HepG2 (cell line): ENCODE measurements around the gene BCL6. TPM values are rescaled to one million over a fixed set of nuclear protein-coding genes. Genes with fewer than 3 reads are reported as not detected.

Source experiments
- ATAD3A ChIP-seq: sonication (generic); formaldehyde crosslinking; IDR thresholded peaks from 2 replicates; pipeline ENCODE4 v1.4.0; 2020; ENCODE audit warnings: missing genetic modification reagents
- HNRNPLL ChIP-seq: fragments of 200-400 bp; formaldehyde crosslinking; IDR thresholded peaks from 2 replicates; pipeline ENCODE4 v1.6.1; 2017; ENCODE audit warnings: mild to moderate bottlenecking, low read depth, low read length; ENCODE audit not compliant: poor library complexity, severe bottlenecking
- KLF11 ChIP-seq: IDR thresholded peaks from 2 replicates; pipeline ENCODE4 v1.6.1; 2016; ENCODE audit warnings: missing compliant biosample characterization
- KLF12 ChIP-seq: sonication (generic); formaldehyde crosslinking; IDR thresholded peaks from 2 replicates; pipeline ENCODE4 v1.4.0; 2020; ENCODE audit warnings: missing genetic modification reagents, borderline replicate concordance
- MED1 ChIP-seq: sonication (generic); formaldehyde crosslinking; IDR thresholded peaks from 2 replicates; pipeline ENCODE4 v1.4.0; 2020; ENCODE audit warnings: missing genetic modification reagents
- NCOR1 ChIP-seq: fragments of 200-600 bp; sonication (generic); IDR thresholded peaks from 2 replicates; pipeline ENCODE4 v1.7.0; 2017; ENCODE audit warnings: antibody characterized with exemption, low read length, borderline replicate concordance
- POLR2AphosphoS5 ChIP-seq: IDR thresholded peaks from 2 replicates; pipeline ENCODE4 v1.6.1; 2012; ENCODE audit warnings: low read depth, low read length
- SMAD1 ChIP-seq: sonication (generic); formaldehyde crosslinking; IDR thresholded peaks from 2 replicates; pipeline ENCODE4 v1.4.0; 2020; ENCODE audit warnings: missing genetic modification reagents, low read depth, mild to moderate bottlenecking, borderline replicate concordance
- TAF1 ChIP-seq: sonication (generic); formaldehyde crosslinking; IDR thresholded peaks from 2 replicates; pipeline ENCODE4 v1.4.0; 2020; ENCODE audit warnings: missing genetic modification reagents
- ZNF501 ChIP-seq: sonication (generic); formaldehyde crosslinking; IDR thresholded peaks from 2 replicates; pipeline ENCODE4 v1.5.1; 2020; ENCODE audit warnings: mild to moderate bottlenecking, moderate library complexity, missing genetic modification reagents
- ZNF816 ChIP-seq: sonication (generic); formaldehyde crosslinking; IDR thresholded peaks from 2 replicates; pipeline ENCODE4 v1.8.0; 2022; ENCODE audit warnings: missing genetic modification reagents, mild to moderate bottlenecking, borderline replicate concordance
- polyA plus RNA-seq, 8 experiments: library from polyadenylated mRNA; depleted of rRNA in 3 of 8; stranded (reverse) in 7 of 8; unstranded in 1 of 8; fragments of >200 nt; fragmentation: Illumina TruSeq in 4 of 8; extraction: Trizol in 4 of 8; gene quantifications; 2 replicates each; pipeline versions ENCODE4 v1.2.1 to v1.2.3, GENCODE V29; 2011 to 2016; ENCODE audit warnings: low read depth in 4 of 8, missing spikeins in 1 of 8, mixed read lengths in 1 of 8; ENCODE audit not compliant: insufficient read depth in 1 of 8
- total RNA-seq, 5 experiments: library from RNA; depleted of rRNA; stranded (reverse); fragments of >200 nt; fragmentation: Illumina TruSeq; extraction: Trizol; gene quantifications; 2 replicates each; pipeline ENCODE4 v1.2.3, GENCODE V29; 2016; ENCODE audit warnings: low read depth in 1 of 5
- TF ChIP-seq, protein P1 (sequence below): sonication (generic); formaldehyde crosslinking; IDR thresholded peaks from 2 replicates; pipeline ENCODE4 v1.5.1; 2020; ENCODE audit warnings: mild to moderate bottlenecking, missing genetic modification reagents, moderate library complexity

Gene BCL6
- total and polyA plus RNA-seq, 2 of the 13 experiments (the other 11 are each of a cell fraction or from before 2014, with no cell fraction given): 21.2 to 53.7 TPM

GRCh38 chr3:187742351-187743171, 2.7 kb downstream of the BCL6 start (continued):
- TF ChIP-seq NCOR1: peak; percentile 33; the same call in 1 of the 2 replicates
- TF ChIP-seq ZNF816 (CRISPR knock-in tag): no peak
- TF ChIP-seq TAF1 (CRISPR knock-in tag): 0 out of 2 replicates have a peak, but pooled peaks have one; percentile 5
- peak; percentile 5; the same call in 1 of the 2 replicates for TF ChIP-seq MED1
- TF ChIP-seq, protein P1, sequence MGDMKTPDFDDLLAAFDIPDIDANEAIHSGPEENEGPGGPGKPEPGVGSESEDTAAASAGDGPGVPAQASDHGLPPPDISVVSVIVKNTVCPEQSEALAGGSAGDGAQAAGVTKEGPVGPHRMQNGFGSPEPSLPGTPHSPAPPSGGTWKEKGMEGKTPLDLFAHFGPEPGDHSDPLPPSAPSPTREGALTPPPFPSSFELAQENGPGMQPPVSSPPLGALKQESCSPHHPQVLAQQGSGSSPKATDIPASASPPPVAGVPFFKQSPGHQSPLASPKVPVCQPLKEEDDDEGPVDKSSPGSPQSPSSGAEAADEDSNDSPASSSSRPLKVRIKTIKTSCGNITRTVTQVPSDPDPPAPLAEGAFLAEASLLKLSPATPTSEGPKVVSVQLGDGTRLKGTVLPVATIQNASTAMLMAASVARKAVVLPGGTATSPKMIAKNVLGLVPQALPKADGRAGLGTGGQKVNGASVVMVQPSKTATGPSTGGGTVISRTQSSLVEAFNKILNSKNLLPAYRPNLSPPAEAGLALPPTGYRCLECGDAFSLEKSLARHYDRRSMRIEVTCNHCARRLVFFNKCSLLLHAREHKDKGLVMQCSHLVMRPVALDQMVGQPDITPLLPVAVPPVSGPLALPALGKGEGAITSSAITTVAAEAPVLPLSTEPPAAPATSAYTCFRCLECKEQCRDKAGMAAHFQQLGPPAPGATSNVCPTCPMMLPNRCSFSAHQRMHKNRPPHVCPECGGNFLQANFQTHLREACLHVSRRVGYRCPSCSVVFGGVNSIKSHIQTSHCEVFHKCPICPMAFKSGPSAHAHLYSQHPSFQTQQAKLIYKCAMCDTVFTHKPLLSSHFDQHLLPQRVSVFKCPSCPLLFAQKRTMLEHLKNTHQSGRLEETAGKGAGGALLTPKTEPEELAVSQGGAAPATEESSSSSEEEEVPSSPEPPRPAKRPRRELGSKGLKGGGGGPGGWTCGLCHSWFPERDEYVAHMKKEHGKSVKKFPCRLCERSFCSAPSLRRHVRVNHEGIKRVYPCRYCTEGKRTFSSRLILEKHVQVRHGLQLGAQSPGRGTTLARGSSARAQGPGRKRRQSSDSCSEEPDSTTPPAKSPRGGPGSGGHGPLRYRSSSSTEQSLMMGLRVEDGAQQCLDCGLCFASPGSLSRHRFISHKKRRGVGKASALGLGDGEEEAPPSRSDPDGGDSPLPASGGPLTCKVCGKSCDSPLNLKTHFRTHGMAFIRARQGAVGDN (CRISPR knock-in tag): no peak
- no peak for TF ChIP-seq KLF11 (CRISPR knock-in tag)
- TF ChIP-seq SMAD1 (CRISPR knock-in tag): no peak
- TF ChIP-seq POLR2AphosphoS5: 0 out of 2 replicates have a peak, but pooled peaks have one; percentile 11
- TF ChIP-seq KLF12 (CRISPR knock-in tag): peak; percentile 50; the same call in 1 of the 2 replicates
- no peak for TF ChIP-seq HNRNPLL
- no peak for TF ChIP-seq ATAD3A (CRISPR knock-in tag)
- no peak for TF ChIP-seq ZNF501 (CRISPR knock-in tag)
